ENCODE measurements around the gene KRT7.

GRCh38 chr12:52231305-52232202 is 1.5 kb upstream of the KRT7 start:
- TF ChIP-seq CTCF (IDR thresholded peaks at IDR 0.05; ENCODE audit: insufficient read depth, low read length, poor library complexity, severe bottlenecking) (no peak), EZH2phosphoT487 (conservative IDR thresholded peaks at IDR 0.05; ENCODE audit: low read length) (no peak)
